Hepatocyte (in vitro differentiated cells): ENCODE measurements around the gene IGFL2.

Experiments used
- EZH2 ChIP-seq: fragments of 200-600 bp; sonication (generic); IDR thresholded peaks from 2 replicates; pipeline ENCODE4 v1.6.1; 2016; ENCODE audit warnings: antibody characterized with exemption, mild to moderate bottlenecking, borderline replicate concordance
- TF ChIP-seq, protein P1 (sequence below): fragments of 200-600 bp; sonication (generic); IDR thresholded peaks from 2 replicates; pipeline ENCODE4 v1.5.1; 2016; ENCODE audit warnings: antibody characterized with exemption, mild to moderate bottlenecking; ENCODE audit not compliant: poor library complexity

DNA sequence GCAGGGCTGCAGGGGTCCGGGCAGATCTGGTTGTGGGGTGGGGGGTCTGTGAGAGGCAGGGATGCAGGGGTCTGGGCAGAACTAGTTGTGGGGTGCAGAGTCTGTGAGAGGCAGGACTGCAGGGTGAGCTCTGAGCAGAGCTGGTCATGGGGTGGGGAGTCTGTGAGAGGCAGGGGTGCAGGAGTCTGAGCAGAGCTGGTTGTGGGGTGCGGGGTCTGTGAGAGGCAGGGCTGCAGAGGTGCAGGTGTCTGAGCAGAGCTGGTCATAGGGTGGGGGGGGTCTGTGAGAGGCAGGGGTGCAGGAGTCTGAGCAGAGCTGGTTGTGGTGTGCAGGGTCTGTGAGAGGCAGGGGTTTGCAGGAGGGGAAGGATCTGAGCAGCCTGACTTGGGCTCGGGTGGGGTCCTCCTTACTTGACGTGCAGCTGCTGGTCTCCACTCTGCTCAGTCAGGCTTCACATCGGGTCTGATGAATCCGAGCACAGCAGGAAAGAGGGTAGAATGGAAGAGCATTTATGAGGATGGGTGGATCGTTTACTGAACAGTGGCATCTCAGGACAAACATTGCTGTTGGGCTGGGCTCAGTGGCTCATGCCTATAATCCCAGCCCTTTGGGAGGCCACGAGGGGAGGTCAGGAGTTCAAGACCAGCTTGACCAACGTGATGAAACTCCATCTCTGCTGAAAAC is 31.2 kb downstream of the IGFL2 start:
- TF ChIP-seq, protein P1, sequence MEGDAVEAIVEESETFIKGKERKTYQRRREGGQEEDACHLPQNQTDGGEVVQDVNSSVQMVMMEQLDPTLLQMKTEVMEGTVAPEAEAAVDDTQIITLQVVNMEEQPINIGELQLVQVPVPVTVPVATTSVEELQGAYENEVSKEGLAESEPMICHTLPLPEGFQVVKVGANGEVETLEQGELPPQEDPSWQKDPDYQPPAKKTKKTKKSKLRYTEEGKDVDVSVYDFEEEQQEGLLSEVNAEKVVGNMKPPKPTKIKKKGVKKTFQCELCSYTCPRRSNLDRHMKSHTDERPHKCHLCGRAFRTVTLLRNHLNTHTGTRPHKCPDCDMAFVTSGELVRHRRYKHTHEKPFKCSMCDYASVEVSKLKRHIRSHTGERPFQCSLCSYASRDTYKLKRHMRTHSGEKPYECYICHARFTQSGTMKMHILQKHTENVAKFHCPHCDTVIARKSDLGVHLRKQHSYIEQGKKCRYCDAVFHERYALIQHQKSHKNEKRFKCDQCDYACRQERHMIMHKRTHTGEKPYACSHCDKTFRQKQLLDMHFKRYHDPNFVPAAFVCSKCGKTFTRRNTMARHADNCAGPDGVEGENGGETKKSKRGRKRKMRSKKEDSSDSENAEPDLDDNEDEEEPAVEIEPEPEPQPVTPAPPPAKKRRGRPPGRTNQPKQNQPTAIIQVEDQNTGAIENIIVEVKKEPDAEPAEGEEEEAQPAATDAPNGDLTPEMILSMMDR: no peak
- no peak for TF ChIP-seq EZH2
